KBM-7 (cell line): ENCODE data around the gene ALDH3A2.
"Not testable (repeated sequence)": the region's sequence is repeated elsewhere in the genome, so short reads cannot be mapped to it uniquely, and the experiment has no call there.

Source experiments
- DNase-seq: peaks from one replicate; pipeline ENCODE4 v3.0.0-alpha.2; 2015
- in situ Hi-C: fragments of 300-500 bp; cut with MboI; formaldehyde crosslinking; loops from 2 replicates; pipeline ENCODE4 v1.14.3; 2020; ENCODE audit warnings: low sequenced_read_pairs, low pct_unique_long_range_greater_than_20kb, mixed read lengths

Gene ALDH3A2

GRCh38 chr17:19672009-19672750, 23.6 kb downstream of the ALDH3A2 start:
- in situ Hi-C loops, result no loop called here
- DNase-seq, result peak; percentile 9

- no peak for DNase-seq
- in situ Hi-C loops, result no loop called here
Observed at GRCh38 chr17:19673623-19674022, 25.1 kb downstream of the ALDH3A2 start.

- DNase-seq, result no peak
- in situ Hi-C loops, result no loop called here
Observed at GRCh38 chr17:19676896-19677295, 28.3 kb downstream of the ALDH3A2 start.

- in situ Hi-C loops, result no loop called here
- no peak for DNase-seq
Observed at GRCh38 chr17:19677736-19678379, 29.3 kb downstream of the ALDH3A2 start.

- in situ Hi-C loops, result no loop called here
- no peak for DNase-seq
Observed at GRCh38 chr17:19678581-19679453, 30.3 kb downstream of the ALDH3A2 start.

GRCh38 chr17:19683117-19683516, 34.6 kb downstream of the ALDH3A2 start:
- in situ Hi-C loops, result no loop called here
- no peak for DNase-seq

GRCh38 chr17:19684909-19685580, 36.5 kb downstream of the ALDH3A2 start:
- DNase-seq, in situ Hi-C loops: not testable (repeated sequence)

- DNase-seq, result no peak
- in situ Hi-C loops, result no loop called here
Observed at GRCh38 chr17:19686400-19687090, 38.0 kb downstream of the ALDH3A2 start.

GRCh38 chr17:19702217-19702641, 53.7 kb downstream of the ALDH3A2 start:
- DNase-seq, result no peak
- in situ Hi-C loops, result no loop called here

GRCh38 chr17:19703106-19703827, 54.7 kb downstream of the ALDH3A2 start:
- DNase-seq, result no peak

GRCh38 chr17:19703828-19704613, 55.5 kb downstream of the ALDH3A2 start:
- in situ Hi-C loops, result no loop called here
- no peak for DNase-seq

More at GRCh38 chr17:19703106-19703827, 54.7 kb downstream of the ALDH3A2 start:
- in situ Hi-C loops, result no loop called here

- DNase-seq, result no peak
- in situ Hi-C loops, result no loop called here
Observed at GRCh38 chr17:19705201-19705600, 56.6 kb downstream of the ALDH3A2 start.

GRCh38 chr17:19705771-19706770, 57.5 kb downstream of the ALDH3A2 start:
- DNase-seq, result no peak
- in situ Hi-C loops, result no loop called here

GRCh38 chr17:19706791-19707727, 58.5 kb downstream of the ALDH3A2 start:
- in situ Hi-C loops, result no loop called here
- DNase-seq, result no peak

- in situ Hi-C loops, result no loop called here
- DNase-seq, result no peak
Observed at GRCh38 chr17:19707728-19708221, 59.2 kb downstream of the ALDH3A2 start.
